ENCODE results near the gene RIBC1.

DNA sequence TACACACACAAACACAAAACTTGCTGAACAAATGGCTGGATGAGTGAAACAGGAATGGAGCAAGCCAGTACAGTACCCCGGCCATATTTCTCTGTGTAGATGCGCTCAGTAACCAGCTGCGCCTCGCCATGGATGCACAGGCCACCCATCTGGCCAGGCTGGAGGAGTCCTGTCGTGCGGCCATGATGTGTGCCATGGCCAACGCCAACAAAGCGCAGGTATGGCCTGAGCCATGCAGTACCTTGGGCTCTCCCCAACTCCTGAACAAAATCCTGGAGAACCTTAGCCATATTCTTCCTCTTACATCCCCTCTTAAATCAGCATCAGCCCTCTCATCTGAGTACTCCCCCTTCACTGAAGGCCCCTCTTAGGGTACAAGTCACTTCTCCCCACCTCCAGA lies 7.1 kb downstream of the RIBC1 start:
- no peak for TF ChIP-seq POLR2A (IDR thresholded peaks at IDR 0.05; ENCODE audit: low read length)
- no peak for TF ChIP-seq GATA1 (IDR thresholded peaks at IDR 0.05; ENCODE audit: low read depth, low read length)
